ENCODE measurements around the gene PGAP6.
"Not testable (repeated sequence)": the region's sequence is repeated elsewhere in the genome, so short reads cannot be mapped to it uniquely, and the experiment has no call there.

The PGAP6 gene

DNA sequence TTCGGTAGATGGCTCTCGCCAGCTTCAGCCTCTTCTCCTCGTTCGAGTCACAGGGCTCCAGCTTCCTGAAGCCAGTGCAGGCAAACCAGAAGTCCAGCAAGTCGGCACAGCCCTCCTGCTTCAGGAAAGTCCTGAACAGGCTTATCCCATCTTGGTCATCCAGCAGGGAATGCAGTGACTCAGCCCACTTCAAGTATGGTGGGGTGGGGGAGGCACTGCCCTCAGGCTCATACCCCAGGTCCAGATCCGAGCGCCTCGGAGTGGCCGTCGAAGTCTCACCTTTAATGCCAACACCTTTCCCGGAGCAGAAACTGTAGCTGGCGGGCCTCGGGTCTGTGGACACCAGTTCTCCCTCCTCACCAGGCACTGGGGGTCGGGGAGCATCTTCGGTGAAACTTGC, 35.2 kb downstream of the PGAP6 start:
- DNase-seq, result no peak

DNA sequence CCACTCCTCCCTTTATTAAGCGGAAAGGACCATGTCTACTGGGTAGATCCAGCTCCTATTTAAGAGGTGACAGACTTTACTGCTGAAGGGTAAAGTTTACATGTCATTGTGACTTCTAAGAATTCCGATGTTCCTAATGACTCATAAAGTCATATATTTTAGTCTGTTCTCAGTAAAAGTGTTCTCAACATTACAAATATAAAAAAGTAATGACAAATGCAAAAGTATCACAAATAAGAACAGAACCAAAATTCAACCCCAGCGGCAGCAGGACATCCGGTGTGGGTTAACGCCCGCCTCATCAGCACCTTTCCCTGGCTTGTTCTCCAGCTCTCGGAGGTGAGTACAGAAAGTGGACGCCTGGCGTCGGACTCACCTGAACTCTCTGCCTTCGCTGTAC, 36.0 kb downstream of the PGAP6 start:
- no peak for DNase-seq

DNA sequence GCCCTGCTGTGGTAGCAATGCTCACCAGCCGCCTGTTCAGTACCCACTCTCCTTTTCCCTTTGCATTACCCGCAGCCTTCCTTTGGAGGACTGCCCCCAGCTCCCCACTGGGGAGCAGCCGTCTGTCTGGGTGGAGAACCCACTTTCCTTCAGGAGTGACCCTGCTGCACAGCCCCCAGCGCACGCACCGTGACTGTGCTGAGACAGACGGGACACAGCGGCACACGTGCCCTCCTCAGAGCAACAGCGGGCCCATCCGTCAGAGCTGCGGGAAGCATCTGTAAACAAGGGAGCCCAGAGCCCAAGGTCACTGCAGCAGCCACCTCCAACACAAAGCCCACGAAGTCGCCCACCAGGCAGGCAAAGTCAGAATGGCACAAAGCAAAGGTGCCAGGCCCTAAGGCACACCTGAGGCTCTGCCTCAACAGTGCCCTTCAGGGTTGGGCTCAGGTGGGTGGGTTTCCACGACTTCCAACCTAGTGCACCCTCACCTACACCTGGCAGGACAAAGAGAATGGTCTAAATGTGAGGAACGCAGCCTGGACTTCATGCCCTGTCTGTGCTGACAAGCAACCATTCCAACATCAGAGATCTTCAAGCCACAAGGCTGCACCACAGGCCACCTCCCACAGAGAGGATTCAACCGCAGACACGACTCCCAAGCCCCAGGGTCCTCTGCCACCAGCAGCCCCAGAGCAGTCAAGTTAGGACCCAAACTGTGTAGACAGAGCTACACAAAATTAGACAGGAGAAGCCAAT, 39.1 kb downstream of the PGAP6 start:
- no peak for DNase-seq

DNA sequence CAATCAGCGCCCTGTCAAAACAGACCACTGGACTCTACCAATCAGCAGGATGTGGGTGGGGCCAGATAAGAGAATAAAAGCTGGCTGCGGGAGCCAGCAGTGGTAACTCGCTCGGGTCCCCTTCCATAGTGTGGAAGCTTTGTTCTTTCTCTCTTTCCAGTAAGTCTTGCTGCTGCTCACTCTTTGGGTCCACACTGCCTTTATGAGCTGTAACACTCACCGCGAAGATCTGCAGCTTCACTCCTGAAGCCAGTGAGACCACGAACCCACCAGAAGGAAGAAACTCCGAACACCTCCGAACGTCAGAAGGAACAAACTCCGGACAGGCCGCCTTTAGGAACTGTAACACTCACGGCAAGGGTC, 39.8 kb downstream of the PGAP6 start:
- not testable (repeated sequence) for DNase-seq

DNA sequence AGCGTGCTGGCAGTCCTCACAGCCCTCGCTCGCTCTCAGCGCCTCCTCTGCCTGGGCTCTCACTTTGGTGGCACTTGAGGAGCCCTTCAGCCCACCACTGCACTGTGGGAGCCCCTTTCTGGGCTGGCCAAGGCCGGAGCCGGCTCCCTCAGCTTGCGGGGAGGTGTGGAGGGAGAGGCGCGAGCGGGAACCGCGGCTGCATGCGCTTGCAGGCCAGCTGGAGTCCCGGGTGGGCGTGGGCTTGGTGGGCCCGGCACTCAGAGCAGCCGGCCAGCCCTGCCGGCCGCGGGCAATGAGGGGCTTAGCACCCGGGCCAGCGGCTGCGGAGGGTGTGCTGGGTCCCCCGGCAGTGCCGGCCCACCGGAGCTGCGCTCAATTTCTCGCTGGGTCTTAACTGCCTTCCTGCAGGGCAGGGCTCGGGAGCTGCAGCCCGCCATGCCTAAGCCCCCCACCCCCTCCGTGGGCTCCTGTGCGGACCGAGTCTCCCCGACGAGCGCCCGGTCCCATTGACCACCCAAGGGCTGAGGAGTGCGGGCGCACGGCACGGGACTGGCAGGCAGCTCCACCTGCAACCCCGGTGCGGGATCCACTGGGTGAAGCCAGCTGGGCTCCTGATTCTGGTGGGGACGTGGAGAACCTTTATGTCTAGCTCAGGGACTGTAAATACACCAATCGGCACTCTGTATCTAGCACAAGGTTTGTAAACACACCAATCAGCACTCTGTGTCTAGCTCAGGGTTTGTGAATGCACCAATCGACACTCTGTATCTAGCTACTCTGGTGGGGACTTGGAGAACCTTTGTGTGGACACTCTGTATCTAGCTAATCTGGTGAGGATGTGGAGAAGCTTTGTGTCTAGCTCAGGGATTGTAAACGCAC, 40.4 kb downstream of the PGAP6 start:
- not testable (repeated sequence) for DNase-seq

DNA sequence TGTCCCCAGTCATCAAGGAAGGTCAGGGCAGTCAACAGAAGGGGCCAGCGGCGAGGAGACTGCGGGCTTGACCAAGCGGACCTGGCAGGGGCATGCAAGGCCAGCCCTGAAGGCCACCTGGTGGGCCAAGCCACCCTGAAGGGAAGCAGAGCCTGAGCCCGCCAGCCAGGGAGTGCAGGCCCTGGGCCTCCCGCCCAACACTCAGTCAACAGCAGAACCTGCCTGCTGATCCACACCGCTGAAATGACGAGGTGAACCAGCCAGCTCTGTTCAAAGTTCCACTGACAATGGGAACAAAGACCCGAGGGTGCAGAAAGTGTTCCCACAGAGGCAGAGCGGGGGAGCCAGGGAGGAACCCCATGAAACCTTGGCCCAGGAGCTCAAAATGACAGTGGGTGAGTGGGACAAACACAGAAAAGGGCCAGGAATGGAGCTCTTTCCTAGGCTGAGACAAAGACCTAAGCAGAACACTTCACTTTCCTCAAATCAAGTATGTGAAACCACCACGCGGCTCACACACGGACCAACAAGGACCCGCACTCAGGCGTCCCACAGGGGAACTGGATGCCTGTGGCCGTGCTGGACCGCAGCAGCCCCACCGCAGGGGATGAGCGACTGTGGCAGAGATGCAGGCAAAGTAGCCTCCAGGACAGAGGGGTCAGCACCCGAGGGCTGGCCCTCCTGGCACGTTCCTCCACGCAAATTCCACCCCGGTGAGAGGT, 41.2 kb downstream of the PGAP6 start:
- no peak for DNase-seq

DNA sequence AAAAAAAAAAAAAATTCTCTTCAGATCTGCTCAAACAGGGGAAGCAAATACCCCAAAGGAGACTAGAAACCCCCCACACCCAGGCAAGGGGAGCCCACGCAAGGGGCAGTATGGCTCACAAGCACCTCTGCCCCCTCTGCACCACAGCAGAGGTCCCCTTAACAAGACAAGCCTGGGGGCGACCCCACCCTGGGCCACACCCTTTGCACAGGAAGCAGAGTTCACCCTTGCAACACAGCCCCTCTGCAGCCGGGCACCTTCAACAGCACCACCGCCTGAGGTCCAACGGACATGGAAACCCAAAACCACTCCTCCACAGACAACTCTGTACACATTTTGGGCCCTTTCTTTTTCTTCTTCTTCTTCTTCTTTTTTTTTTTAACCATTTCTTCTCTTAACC, 42.1 kb downstream of the PGAP6 start:
- peak; percentile 41 for DNase-seq

DNA sequence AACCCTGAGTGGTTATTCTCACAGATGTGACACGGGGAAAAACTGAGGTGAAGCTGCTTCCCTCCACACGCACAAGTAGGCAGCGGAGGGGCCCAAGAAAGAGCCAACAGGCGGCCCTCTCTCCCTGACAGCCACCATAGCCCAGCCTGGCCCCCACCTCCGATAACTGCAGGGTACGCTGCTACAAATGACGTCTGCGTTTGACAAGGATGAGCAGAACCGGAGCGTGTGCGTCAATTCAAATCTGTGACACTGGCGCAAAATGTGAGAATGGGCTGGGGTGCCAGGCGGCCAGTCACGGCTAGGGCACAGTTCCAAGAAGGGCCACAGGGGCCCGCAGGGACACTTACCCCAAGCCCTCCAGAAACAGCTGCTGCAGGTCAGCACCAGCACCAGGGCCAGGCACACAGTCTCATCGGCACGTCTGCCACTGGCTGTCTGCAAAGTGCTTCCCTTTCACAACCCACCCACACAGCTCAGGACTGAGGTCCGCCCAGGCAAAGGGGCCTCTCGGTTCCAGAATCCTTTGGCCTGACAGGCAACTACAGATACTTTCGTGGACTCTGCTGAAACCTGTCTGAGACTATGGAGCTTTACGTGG, 43.7 kb downstream of the PGAP6 start:
- DNase-seq, result no peak

DNA sequence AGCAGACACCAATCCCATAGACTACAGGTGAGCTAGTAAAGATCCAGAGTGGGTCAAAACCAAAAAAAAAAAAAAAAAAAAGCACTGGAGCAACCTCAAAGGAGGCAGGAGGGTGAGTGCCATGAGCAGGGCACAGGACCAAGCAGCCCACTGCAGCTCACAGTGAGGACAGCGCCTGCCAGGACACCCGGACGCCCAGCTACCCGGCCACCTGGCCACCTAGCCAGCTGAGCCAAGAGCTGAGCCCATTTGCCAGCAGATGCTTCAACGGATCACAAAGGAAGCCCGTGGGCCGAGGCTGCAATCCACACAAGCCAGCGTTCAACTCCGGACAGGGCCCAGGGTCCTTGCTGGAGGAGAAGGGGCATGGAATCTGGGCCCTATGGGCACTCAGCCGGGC, 44.3 kb downstream of the PGAP6 start:
- DNase-seq, result no peak

DNA sequence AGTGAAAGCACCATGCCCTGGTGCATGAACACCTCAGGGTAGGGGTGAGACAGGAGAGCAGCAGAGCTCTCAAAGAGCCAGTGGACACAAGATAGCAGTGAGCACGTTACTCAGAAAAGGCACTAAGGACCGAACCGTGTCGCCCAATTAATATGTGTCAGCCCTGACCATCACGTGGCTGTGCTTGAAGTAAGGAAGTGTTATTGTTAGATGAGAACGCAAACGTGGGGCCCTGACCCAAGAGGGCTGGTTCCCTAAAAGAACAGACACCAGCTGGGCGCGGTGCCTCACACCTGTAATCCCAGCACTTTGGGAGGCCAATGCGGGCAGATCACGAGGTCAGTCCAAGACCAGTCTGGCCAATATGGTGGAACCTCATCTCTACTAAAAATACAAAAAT, 45.5 kb downstream of the PGAP6 start:
- DNase-seq, result no peak

DNA sequence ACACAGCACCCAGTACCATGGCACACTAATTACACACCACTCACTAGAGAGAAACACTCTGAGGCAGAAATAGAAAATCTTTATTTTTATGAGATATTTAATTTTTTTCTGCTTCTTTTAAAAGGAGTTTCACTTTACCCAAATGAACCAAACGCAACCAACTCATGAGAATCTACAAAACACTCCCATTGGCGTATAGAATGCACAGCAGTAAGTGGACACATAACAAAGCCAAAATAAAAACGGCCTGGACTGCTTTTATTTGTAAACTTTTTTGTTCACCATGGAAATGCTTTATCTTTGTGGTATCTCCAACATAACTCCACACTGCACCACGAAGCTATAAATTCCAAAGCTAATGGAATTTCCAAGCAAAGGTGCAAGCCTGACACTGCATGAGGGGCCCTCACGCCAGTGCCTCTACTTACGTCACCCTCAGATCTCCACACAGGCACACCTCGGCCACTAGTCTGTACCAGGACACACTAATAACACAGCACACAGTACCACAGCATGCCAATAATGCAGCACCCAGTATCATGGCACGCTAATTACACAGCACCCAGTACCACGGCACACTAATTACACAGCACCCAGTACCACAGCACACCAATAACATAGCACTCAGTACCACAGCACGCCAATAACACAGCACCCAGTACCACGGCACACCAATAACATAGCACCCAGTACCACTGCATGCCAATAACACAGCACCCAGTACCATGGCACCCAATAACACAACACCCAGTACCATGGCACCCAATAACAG, 46.7 kb downstream of the PGAP6 start:
- not testable (repeated sequence) for DNase-seq

DNA sequence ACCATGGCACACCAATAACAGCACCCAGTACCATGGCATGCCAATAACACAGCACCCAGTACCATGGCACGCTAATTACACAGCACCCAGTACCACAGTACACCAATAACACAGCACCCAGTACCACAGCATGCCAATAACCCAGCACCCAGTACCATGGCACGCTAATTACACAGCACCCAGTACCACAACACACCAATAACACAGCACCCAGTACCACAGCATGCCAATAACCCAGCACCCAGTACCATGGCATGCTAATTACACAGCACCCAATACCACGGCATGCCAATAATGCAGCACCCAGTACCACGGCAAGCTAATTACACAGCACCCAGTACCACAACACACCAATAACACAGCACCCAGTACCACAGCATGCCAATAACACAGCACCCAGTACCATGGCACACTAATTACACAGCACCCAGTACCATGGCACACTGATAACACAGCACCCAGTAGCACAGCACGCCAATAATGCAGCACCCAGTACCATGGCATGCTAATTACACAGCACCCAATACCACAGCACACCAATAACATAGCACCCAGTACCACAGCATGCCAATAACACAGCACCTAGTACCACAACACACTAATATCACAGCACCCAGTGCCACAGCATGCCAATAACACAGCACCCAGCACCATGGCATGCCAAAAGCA, 47.5 kb downstream of the PGAP6 start:
- DNase-seq, result not testable (repeated sequence)

DNA sequence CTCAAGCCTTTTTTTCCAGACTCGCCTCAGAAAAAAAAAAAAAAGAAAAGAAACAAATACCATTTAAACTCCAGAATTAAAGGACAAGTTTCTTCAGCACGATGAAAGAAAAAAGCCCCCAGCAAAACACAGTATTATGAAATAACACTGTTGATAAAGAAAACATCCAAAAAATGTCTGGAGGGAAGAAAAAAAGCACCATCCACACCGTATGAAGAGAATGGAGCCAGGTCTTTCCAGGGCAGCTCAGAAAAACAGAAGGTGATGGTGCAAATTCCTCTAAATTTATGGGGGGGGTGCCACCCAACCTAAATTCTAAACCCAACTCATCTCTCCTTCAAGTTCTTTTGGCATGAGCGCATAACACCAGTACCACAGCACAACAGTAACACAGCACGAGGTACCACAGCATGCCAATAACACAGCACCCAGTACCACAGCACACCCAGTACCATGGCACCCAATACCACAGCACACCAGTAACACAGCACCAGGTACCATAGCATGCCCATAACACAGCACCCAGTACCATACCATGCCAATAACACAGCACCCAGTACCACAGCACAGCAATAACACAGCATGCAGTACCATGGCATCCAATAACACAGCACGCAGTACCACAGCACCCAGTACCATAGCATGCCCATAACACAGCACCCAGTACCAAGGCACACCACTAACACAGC, 48.2 kb downstream of the PGAP6 start:
- no peak for DNase-seq

DNA sequence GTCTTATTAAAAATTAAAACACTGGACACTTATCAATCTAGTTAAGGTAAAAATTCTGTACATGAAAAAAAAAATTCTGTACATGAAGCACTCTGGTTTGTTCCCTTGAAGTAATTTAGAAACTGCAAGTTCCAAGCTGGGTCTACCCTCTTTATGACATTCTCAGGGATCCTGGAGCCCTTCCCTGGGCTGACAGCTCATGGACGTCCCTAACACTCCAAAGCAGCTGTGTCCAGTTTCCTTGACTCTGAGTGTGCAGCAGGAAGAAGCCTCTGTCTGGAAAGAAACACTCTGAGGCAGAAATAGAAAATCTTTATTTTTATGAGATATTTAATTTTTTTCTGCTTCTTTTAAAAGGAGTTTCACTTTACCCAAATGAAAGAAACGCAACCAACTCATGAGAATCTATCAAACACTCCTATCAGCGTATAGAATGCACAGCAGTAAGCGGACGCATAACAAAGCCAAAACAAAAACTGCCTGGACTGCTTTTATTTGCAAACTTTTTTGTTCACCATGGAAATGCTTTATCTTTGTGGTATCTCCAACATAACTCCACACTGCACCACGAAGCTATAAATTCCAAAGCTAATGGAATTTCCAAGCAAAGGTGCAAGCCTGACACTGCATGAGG, 50.5 kb downstream of the PGAP6 start:
- DNase-seq, result not testable (repeated sequence)

DNA sequence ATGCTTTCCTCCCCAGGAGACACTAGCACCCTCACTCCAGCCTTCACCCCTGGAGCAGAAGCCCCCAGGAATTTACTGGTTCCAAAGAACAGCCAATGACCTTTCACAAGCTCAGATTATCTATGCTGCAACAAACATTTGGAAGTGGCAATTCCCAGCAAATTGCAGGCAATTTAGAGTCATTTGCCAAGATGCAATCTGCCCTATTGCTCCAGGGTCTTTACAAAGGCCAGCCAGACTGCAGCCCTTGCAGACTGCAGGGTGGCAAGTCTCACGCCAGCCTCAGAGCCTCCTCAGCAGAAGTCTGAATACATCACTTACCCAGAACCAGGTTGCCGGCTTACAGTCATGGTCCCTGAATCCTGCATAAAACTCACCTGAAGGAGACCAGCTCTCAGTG, 51.0 kb downstream of the PGAP6 start:
- no peak for DNase-seq

DNA sequence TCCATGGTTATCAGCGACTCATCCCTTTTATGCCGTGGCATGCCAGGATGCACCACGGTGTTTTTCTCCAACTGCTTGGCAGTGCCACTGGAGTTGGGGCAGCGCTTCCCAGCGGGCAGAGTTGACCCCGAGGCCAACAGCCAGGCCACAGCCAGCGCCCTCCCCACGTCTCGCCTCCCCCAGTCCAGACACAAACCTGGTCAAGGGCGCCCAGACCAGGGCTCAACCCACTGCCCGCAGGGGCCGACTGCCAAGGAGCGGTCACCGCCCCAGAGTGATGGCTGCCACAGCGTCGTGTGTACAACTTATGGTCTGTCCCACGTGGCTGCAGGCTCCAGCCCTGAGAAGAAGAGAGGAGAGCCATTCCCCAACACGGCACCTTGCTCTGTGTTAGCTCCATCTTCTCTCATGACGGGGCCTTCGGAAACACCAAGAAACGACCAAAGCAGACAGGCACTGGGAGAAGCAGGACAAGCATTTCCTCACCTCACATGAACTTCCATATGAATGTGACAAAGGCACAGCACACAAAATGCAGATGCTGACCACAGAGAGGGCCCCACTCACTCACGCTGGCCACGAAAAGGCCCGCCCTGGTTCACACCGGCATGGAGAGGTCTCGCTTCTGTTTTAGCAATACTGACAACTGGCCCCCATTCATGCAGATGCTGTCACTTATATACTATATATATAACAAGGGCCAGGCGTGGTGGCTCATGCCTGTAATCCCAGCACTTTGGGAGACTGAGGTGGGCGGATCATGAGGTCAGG, 56.2 kb downstream of the PGAP6 start:
- DNase-seq, result no peak

DNA sequence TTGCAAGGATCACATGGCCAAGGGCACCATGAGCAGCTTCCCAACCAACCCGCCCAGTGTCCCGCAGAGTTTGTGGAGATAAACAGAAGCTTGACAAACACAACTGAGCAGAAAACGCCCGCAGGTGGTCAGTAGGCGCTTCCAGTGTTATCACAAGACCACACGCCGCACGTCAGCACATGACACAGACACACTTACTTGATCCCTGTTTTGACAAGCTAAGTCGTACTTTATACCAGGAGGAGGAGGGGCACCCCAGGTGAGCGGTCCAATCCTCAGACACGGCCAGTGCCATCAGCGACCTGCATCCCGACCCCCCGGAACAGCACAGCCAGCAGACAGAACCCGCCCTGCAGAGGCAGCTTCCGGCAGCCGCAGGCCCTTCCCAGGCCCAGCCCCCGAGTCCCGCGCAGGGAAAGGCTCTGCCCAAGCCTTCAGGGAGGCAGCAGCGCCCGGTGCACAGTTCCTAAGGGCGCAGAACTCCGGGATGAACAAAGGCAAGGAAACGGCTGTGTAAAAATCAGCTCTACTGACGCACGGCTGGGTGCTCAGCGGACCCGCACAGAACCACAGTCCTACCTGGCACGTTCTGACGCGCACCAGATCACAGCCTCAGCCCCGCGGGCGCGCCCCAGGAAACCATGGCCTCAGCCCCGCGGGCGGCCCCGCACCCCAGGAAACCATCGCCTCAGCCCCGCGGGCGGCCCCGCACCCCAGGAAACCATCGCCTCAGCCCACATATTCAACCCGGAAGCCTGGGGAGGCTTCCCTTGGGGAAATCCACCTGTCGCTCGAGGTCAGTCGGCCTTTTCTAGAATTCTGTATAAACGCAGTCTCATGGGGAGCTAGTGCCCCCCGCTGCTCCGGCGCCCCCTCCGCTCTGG, 57.1 kb downstream of the PGAP6 start:
- peak; percentile 73 for DNase-seq

DNA sequence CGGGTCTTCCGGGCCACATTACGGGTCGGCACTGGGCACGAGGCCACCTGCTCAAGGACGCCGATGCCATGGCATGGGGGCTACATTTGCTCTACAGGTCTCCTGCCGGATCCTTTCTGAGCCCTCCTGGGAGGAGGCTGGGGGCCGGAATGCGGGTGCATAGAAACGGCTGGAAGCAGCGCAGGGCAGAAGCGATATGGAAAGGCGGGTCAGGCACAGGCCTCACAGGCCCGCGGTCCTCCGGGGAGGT, 57.7 kb downstream of the PGAP6 start:
- no peak for DNase-seq

DNA sequence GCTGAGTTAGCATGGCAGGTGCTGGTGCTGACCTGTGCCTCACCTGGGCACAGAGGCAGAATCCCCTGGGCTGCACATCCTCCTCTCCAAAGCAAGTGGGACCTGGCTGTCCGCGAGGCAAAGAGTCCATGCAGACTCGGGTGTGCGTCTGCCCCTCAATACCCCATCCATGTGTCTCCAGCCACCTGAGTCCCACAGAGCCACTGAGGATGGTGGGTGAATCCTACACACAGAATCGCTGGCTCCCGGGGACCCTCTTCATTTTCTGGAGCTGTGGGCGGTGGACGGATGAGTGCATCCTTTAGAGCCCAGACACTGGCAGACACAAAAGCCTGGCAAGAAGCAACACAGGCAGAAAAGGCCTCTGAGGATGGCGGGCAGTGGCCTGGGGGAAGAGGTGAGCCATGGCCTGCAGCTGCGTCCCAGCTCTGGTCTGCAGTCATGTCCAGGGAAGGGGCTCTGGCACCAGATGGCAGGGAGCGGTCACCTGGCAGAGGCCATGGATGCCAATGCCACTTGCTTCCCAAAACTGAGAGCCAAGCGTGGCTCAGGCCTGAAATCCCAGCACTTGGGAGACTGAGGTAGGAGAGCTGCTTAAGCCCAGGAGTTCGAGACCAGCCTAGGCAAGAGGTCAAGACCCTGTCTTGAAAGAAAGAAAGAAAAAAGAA, 59.2 kb downstream of the PGAP6 start:
- DNase-seq, result no peak
